ENCODE results near the gene RIOX2. TPM values are rescaled to one million over a fixed set of nuclear protein-coding genes. Genes with fewer than 3 reads are reported as not detected.

Gene RIOX2
- total RNA-seq, 1 experiment from 2014 or later, result 33.2 TPM

GRCh38 chr3:97990624-97991292 lies 18.5 kb upstream of the RIOX2 start:
- DNase-seq (ENCODE audit: low spot score), result no peak

GRCh38 chr3:97988784-97989568 lies 16.7 kb upstream of the RIOX2 start:
- DNase-seq (ENCODE audit: low spot score), result no peak

- no peak for DNase-seq (ENCODE audit: low spot score)
Measured at GRCh38 chr3:97987306-97987705, 15.1 kb upstream of the RIOX2 start.

GRCh38 chr3:97983933-97984491 lies 11.8 kb upstream of the RIOX2 start:
- DNase-seq (ENCODE audit: low spot score), result no peak

GRCh38 chr3:97981886-97982285 lies 9.7 kb upstream of the RIOX2 start:
- DNase-seq (ENCODE audit: low spot score), result peak; percentile 33

GRCh38 chr3:97979610-97980009 lies 7.4 kb upstream of the RIOX2 start:
- DNase-seq (ENCODE audit: low spot score), result no peak

GRCh38 chr3:97975466-97975865 lies 3.2 kb upstream of the RIOX2 start:
- no peak for DNase-seq (ENCODE audit: low spot score)

GRCh38 chr3:97974996-97975395 lies 2.8 kb upstream of the RIOX2 start:
- no peak for DNase-seq (ENCODE audit: low spot score)

- no peak for DNase-seq (ENCODE audit: low spot score)
Measured at GRCh38 chr3:97972976-97973375, 745 bp upstream of the RIOX2 start.

- DNase-seq (ENCODE audit: low spot score), result no peak
Measured at GRCh38 chr3:97970956-97971620, 1.1 kb downstream of the RIOX2 start.

GRCh38 chr3:97970156-97970555 lies 2.1 kb downstream of the RIOX2 start:
- DNase-seq (ENCODE audit: low spot score), result no peak

GRCh38 chr3:97969541-97969940 lies 2.7 kb downstream of the RIOX2 start:
- no peak for DNase-seq (ENCODE audit: low spot score)

- no peak for DNase-seq (ENCODE audit: low spot score)
Measured at GRCh38 chr3:97968376-97968775, 3.9 kb downstream of the RIOX2 start.

GRCh38 chr3:97967966-97968365 lies 4.3 kb downstream of the RIOX2 start:
- DNase-seq (ENCODE audit: low spot score), result no peak

GRCh38 chr3:97960993-97961766 lies 11.1 kb downstream of the RIOX2 start:
- DNase-seq (ENCODE audit: low spot score), result no peak

GRCh38 chr3:97960551-97960950 lies 11.7 kb downstream of the RIOX2 start:
- no peak for DNase-seq (ENCODE audit: low spot score)

GRCh38 chr3:97959872-97960271 lies 12.4 kb downstream of the RIOX2 start:
- DNase-seq (ENCODE audit: low spot score), result no peak

GRCh38 chr3:97958796-97959195 lies 13.4 kb downstream of the RIOX2 start:
- no peak for DNase-seq (ENCODE audit: low spot score)

- no peak for DNase-seq (ENCODE audit: low spot score)
Measured at GRCh38 chr3:97958396-97958795, 13.8 kb downstream of the RIOX2 start.

GRCh38 chr3:97957617-97958311 lies 14.5 kb downstream of the RIOX2 start:
- DNase-seq (ENCODE audit: low spot score), result peak; percentile 18

- DNase-seq (ENCODE audit: low spot score), result peak; percentile 59
Measured at GRCh38 chr3:97956051-97956450, 16.2 kb downstream of the RIOX2 start.
